CD4-positive, CD25-positive, alpha-beta regulatory T cell (primary cell): ENCODE data around the gene PPM1N. TPM values are rescaled to one million over a fixed set of nuclear protein-coding genes. Genes with fewer than 3 reads are reported as not detected.

Source experiments
- ATAC-seq, 2 donors: fragments of 150-1000 bp; cut with Tn5 transposase; one replicate each; pipeline ENCODE4 v1.10.0; 2021; ENCODE audit warnings: low read depth in 2 of 2, moderate number of reproducible peaks in 2 of 2, moderate library complexity in 1 of 2
- DNase-seq, 3 donors: peaks; one replicate each; pipeline versions ENCODE4 v3.0.0 to v3.0.0-alpha.2; 2012 to 2022; ENCODE audit warnings: mixed read lengths in 1 of 3
- H3K27ac ChIP-seq: one replicate; pipeline ENCODE4 v1.7.0; 2013; ENCODE audit warnings: mild to moderate bottlenecking, low read length; ENCODE audit not compliant: insufficient read depth, poor library complexity, severe bottlenecking
- H3K27me3 ChIP-seq: one replicate; pipeline ENCODE4 v1.7.0; 2013; ENCODE audit warnings: low read length; ENCODE audit not compliant: control insufficient read depth, insufficient read depth
- H3K36me3 ChIP-seq: one replicate; pipeline ENCODE4 v1.7.0; 2013; ENCODE audit warnings: mild to moderate bottlenecking, low read length, moderate library complexity; ENCODE audit not compliant: control insufficient read depth, insufficient read depth
- H3K4me1 ChIP-seq: 2 replicates; pipeline ENCODE4 v1.7.0; 2013; ENCODE audit warnings: mild to moderate bottlenecking, low read length; ENCODE audit not compliant: insufficient read depth, control insufficient read depth, poor library complexity, severe bottlenecking
- H3K4me3 ChIP-seq: one replicate; pipeline ENCODE4 v1.7.0; 2013; ENCODE audit warnings: low read depth, mild to moderate bottlenecking, low read length, moderate library complexity
- H3K9me3 ChIP-seq, 2 experiments: 1 replicate in 1 of 2; 2 replicates in 1 of 2; pipeline ENCODE4 v1.7.0; 2013; ENCODE audit warnings: low read length in 2 of 2, mild to moderate bottlenecking in 1 of 2, moderate library complexity in 1 of 2; ENCODE audit not compliant: control insufficient read depth in 2 of 2
- H3K27ac Mint-ChIP-seq, 3 donors: one replicate each; pipeline ENCODE4 v1.8.0; 2020 to 2022; ENCODE audit warnings: mild to moderate bottlenecking in 3 of 3, mixed read lengths in 3 of 3, moderate library complexity in 2 of 3
- H3K27me3 Mint-ChIP-seq: one replicate; pipeline ENCODE4 v1.8.0; 2022; ENCODE audit warnings: mild to moderate bottlenecking, mixed read lengths
- H3K36me3 Mint-ChIP-seq: one replicate; pipeline ENCODE4 v1.8.0; 2020; ENCODE audit warnings: mixed read lengths
- H3K4me1 Mint-ChIP-seq, 4 donors: one replicate each; pipeline ENCODE4 v1.8.0; 2020 to 2022; ENCODE audit warnings: mixed read lengths in 4 of 4, mild to moderate bottlenecking in 1 of 4
- H3K4me3 Mint-ChIP-seq, 4 donors: one replicate each; pipeline ENCODE4 v1.8.0; 2020 to 2022; ENCODE audit warnings: mild to moderate bottlenecking in 4 of 4, mixed read lengths in 4 of 4, moderate library complexity in 3 of 4
- H3K9me3 Mint-ChIP-seq, 7 donors: one replicate each; pipeline ENCODE4 v1.8.0; 2020 to 2022; ENCODE audit warnings: mixed read lengths in 7 of 7, mild to moderate bottlenecking in 3 of 7, moderate library complexity in 2 of 7
- polyA plus RNA-seq, 4 donors: library from polyadenylated mRNA; unstranded; fragments of 300-500 nt; fragmentation: Illumina TruSeq; gene quantifications; one replicate each; pipeline ENCODE4 v1.2.3, GENCODE V29; 2021
- total RNA-seq: library from RNA; stranded (reverse); gene quantifications from one replicate; pipeline ENCODE4 v1.2.3, GENCODE V29; 2022

Gene PPM1N, protein sequence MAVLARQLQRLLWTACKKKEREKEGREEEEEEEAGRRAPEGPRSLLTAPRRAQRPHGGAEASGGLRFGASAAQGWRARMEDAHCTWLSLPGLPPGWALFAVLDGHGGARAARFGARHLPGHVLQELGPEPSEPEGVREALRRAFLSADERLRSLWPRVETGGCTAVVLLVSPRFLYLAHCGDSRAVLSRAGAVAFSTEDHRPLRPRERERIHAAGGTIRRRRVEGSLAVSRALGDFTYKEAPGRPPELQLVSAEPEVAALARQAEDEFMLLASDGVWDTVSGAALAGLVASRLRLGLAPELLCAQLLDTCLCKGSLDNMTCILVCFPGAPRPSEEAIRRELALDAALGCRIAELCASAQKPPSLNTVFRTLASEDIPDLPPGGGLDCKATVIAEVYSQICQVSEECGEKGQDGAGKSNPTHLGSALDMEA
- total RNA-seq: 2.3 TPM
- polyA plus RNA-seq: 1 to 10 TPM; 2.5 to 6.7 (median 3.7) TPM

DNA sequence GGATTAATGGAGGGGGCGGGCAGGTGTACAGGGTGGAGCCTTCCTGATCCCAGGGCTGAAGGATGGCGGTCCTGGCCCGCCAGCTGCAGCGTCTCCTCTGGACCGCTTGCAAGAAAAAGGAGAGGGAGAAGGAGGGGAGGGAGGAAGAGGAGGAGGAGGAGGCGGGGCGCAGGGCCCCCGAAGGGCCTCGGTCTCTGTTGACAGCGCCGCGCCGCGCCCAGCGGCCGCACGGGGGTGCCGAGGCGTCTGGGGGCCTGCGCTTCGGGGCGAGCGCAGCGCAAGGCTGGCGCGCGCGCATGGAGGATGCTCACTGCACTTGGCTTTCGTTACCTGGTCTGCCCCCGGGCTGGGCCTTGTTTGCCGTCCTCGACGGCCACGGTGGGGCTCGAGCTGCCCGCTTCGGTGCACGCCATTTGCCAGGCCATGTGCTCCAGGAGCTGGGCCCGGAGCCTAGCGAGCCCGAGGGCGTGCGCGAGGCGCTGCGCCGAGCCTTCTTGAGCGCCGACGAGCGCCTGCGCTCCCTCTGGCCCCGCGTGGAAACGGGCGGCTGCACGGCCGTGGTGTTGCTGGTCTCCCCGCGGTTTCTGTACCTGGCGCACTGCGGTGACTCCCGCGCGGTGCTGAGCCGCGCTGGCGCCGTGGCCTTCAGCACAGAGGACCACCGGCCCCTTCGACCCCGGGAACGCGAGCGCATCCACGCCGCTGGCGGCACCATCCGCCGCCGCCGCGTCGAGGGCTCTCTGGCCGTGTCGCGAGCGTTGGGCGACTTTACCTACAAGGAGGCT is at the start of gene PPM1N:
TSS of gene PPM1N (plus strand) at position 33 of the 785 bp plus-strand sequence. CDS start at position 63, 30 bp downstream.
- H3K27ac ChIP-seq: peak within 1 kb of the TSS; percentile 49
- peak within 1 kb of the TSS; percentile 58 for H3K4me3 ChIP-seq
- DNase-seq: peak; percentile 52 to 79 (median 71)
- ATAC-seq: peak; percentile 70 to 75
- peaks cover 12% of the 10 kb centered on the region for H3K27me3 ChIP-seq
- Mint-ChIP-seq H3K27me3 (peaks cover 34% of the 10 kb centered on the region), H3K4me3 (peak within 1 kb of the TSS; percentile 84 to 95 (median 88)), H3K36me3 (peaks cover 3% of the 10 kb centered on the region), H3K27ac (peak within 1 kb of the TSS; percentile 80 to 91 (median 86)), H3K9me3 (peaks cover 0 to 2% (median 0%) of the 10 kb centered on the region in 7 donors), H3K4me1 (peaks cover 7 to 48% (median 37%) of the 10 kb centered on the region in 4 donors)
- peaks cover 39% of the 10 kb centered on the region for H3K4me1 ChIP-seq
- H3K36me3 ChIP-seq: no peaks in the 10 kb centered on the region
- no peaks in the 10 kb centered on the region for H3K9me3 ChIP-seq

DNA sequence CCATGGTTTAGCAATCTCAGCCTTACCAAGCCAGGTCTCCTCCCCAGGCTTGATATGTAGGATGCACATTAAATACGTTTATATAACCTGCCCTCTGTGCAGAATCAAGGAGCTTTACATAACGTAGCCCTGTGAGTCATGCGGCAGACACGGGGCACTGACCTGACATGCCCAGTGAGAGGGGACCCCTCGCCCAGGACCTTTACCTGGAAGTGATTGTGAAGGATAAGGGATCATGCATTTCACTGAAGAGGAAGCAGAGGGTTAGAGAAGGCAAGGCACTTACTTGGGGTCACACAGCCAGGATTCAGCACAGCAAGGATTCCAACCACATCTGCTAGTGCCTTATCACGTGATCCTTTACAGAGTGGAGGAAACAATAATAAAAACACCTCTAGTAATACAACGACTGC is 49.4 kb upstream of the PPM1N start:
- no peak for DNase-seq
- Mint-ChIP-seq H3K27ac (peak overlapping the region in 2 of 3 donors; percentile 79 to 100), H3K4me3 (peak overlapping the region; percentile 48 to 92 (median 67)), H3K27me3 (peaks cover 21% of the 10 kb centered on the region), H3K9me3 (peaks cover 0 to 6% (median 0%) of the 10 kb centered on the region in 7 donors), H3K4me1 (peaks cover 17 to 65% (median 51%) of the 10 kb centered on the region in 4 donors), H3K36me3 (peaks cover 4% of the 10 kb centered on the region)
- Histone ChIP-seq H3K4me3 (no peak overlapping the region), H3K27me3 (no peaks in the 10 kb centered on the region), H3K9me3 (no peaks in the 10 kb centered on the region), H3K36me3 (no peaks in the 10 kb centered on the region), H3K4me1 (peaks cover 39% of the 10 kb centered on the region), H3K27ac (peak overlapping the region; percentile 99)
- no peak for ATAC-seq

DNA sequence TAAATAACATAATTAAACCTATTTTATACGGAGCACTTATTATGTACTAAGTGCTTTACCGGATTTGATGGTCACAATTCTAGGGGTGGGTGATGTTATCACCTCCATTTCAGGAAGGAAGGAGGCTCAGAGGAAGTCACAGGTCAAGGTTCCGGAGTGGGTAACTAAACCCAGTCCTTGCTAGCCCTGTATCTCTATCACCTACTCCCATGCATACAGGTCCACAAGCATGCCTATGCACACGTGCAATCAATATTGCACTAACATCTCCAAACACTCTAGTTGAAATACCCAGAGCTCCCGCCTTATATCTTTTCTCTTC is 48.3 kb upstream of the PPM1N start:
- Mint-ChIP-seq H3K4me3 (peak overlapping the region; percentile 92 to 99 (median 98)), H3K9me3 (peaks cover 0 to 6% (median 0%) of the 10 kb centered on the region in 7 donors), H3K27ac (peak overlapping the region; percentile 96 to 100 (median 100)), H3K36me3 (peaks cover 4% of the 10 kb centered on the region), H3K4me1 (peaks cover 13 to 61% (median 45%) of the 10 kb centered on the region in 4 donors), H3K27me3 (peaks cover 21% of the 10 kb centered on the region)
- Histone ChIP-seq H3K27ac (peak overlapping the region; percentile 99), H3K4me1 (peaks cover 29% of the 10 kb centered on the region), H3K36me3 (no peaks in the 10 kb centered on the region), H3K4me3 (peak overlapping the region; percentile 91), H3K27me3 (no peaks in the 10 kb centered on the region), H3K9me3 (no peaks in the 10 kb centered on the region)
- ATAC-seq (peak; percentile 4 to 13), DNase-seq (peak in 2 of 3 donors; percentile 24 to 56)

GRCh38 chr19:45451131-45451849 is 47.0 kb upstream of the PPM1N start:
- H3K9me3 Mint-ChIP-seq: peaks cover 0 to 6% (median 0%) of the 10 kb centered on the region in 7 donors
- peaks cover 4% of the 10 kb centered on the region for H3K36me3 Mint-ChIP-seq
- Histone ChIP-seq H3K4me3 (peak overlapping the region; percentile 72), H3K27me3 (no peaks in the 10 kb centered on the region), H3K36me3 (no peaks in the 10 kb centered on the region), H3K9me3 (no peaks in the 10 kb centered on the region), H3K27ac (peak overlapping the region; percentile 99), H3K4me1 (peaks cover 37% of the 10 kb centered on the region)
- H3K27me3 Mint-ChIP-seq: peaks cover 21% of the 10 kb centered on the region
- DNase-seq (peak; percentile 61 to 81 (median 74)), ATAC-seq (peak; percentile 54 to 55)
- peak overlapping the region; percentile 96 to 100 (median 100) for H3K27ac Mint-ChIP-seq
- peaks cover 12 to 58% (median 44%) of the 10 kb centered on the region in 4 donors for H3K4me1 Mint-ChIP-seq
- H3K4me3 Mint-ChIP-seq: peak overlapping the region; percentile 90 to 98 (median 92)

- peaks cover 0 to 6% (median 0%) of the 10 kb centered on the region in 7 donors for H3K9me3 Mint-ChIP-seq
- Histone ChIP-seq H3K27ac (peak overlapping the region; percentile 99), H3K4me1 (peaks cover 40% of the 10 kb centered on the region), H3K4me3 (peak overlapping the region; percentile 72), H3K9me3 (no peaks in the 10 kb centered on the region), H3K27me3 (no peaks in the 10 kb centered on the region), H3K36me3 (no peaks in the 10 kb centered on the region)
- H3K4me1 Mint-ChIP-seq: peaks cover 9 to 58% (median 45%) of the 10 kb centered on the region in 4 donors
- H3K4me3 Mint-ChIP-seq: peak overlapping the region; percentile 90 to 98 (median 92)
- H3K27me3 Mint-ChIP-seq: peaks cover 21% of the 10 kb centered on the region
- peaks cover 4% of the 10 kb centered on the region for H3K36me3 Mint-ChIP-seq
- ATAC-seq: no peak
- DNase-seq: no peak
- peak overlapping the region; percentile 96 to 100 (median 100) for H3K27ac Mint-ChIP-seq
These were observed 46.3 kb upstream of the PPM1N start for GRCh38 chr19:45451850-45452387.

GRCh38 chr19:45455707-45456499 is 42.3 kb upstream of the PPM1N start:
- Mint-ChIP-seq H3K4me1 (peaks cover 6 to 31% (median 24%) of the 10 kb centered on the region in 4 donors), H3K4me3 (peak overlapping the region in 2 of 4 donors; percentile 38 to 73), H3K27ac (peak overlapping the region; percentile 52 to 67 (median 55)), H3K36me3 (no peaks in the 10 kb centered on the region), H3K27me3 (peaks cover 9% of the 10 kb centered on the region), H3K9me3 (peaks cover 0 to 3% (median 0%) of the 10 kb centered on the region in 7 donors)
- DNase-seq (peak in 1 of 3 donors; percentile 48), ATAC-seq (peak; percentile 36 to 38)
- H3K36me3 ChIP-seq: no peaks in the 10 kb centered on the region
- H3K4me1 ChIP-seq: peaks cover 22% of the 10 kb centered on the region
- no peaks in the 10 kb centered on the region for H3K27me3 ChIP-seq
- H3K4me3 ChIP-seq: no peak overlapping the region
- H3K27ac ChIP-seq: no peak overlapping the region
- H3K9me3 ChIP-seq: no peaks in the 10 kb centered on the region
